Putamen (tissue), 1 donor: ENCODE data around the gene ASIP.

ENCODE experiments used
- DNase-seq: peaks from one replicate; pipeline ENCODE4 v3.0.0-alpha.2; 2016; ENCODE audit warnings: low spot score

ASIP gene

GRCh38 chr20:34312024-34312460 is 70.8 kb downstream of the ASIP start:
- DNase-seq = no peak

DNA sequence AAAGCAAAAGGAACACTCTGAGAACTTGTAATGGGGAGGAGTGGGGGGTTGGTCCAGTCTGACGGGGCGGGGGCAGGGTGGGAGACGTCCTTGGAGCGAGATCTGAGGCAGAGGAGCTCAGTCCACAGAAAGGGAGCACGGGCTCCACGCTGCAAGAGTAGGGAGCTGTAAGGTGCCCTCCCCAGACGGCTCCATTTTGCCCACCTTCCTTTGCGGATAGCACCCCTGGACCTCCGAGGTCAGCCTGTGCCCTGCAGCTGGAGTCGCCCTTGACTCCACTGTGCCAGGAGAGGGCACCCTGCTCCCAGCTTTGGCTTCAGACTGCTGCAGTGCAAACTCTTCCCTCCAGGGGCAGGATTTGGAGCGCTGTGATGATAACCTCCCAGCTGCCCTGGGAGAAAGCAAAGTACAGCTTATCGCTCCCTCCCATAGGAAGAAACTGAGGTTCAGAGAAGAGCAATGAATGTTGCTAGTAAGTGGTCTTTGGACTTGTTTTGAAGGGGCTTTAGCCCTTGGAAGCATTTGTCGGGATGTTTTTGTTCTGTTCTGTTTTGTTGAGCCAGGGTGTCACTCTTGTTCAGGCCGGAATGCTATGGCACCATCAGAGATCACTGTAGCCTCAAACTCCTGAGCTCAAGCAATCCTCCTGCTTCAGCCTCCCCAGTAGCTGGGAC is 71.5 kb downstream of the ASIP start:
- DNase-seq = peak; percentile 91

DNA sequence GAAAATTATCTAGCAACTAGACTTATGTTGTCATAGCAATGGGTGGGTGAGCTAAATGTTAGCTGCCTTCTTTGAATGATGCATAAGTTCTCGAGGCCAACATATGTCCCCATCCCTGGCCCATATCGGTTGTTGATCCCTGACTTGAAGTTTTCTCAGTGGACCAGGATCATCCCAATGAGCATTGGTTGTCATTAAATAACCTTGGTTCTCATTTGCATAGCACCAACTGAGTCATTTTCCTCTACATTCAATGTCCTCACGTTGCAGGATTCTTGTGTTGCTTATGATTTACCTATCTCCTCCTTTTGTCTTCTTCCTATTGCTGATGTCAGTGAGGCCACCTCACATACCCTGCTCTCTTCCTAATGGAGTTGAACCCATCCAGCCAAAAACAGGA is 74.0 kb downstream of the ASIP start:
- DNase-seq = no peak

GRCh38 chr20:34316196-34316814 is 75.1 kb downstream of the ASIP start:
- no peak for DNase-seq
